Right lobe of liver (tissue), 6 donors: Measurements from ENCODE around the gene NDUFAF5. TPM values are rescaled to one million over a fixed set of nuclear protein-coding genes. Genes with fewer than 3 reads are reported as not detected.

Experiments used
- ATAC-seq, 4 donors: fragments of 200-7000 bp; cut with Tn5 transposase; one replicate each; pipeline ENCODE4 v1.9.1; 2020; ENCODE audit warnings: mild to moderate bottlenecking in 4 of 4, moderate library complexity in 4 of 4
- DNase-seq, 3 donors: peaks; one replicate each; pipeline ENCODE4 v3.0.0-alpha.2; 2020
- H3K27ac ChIP-seq, 3 donors: fragments of 200-600 bp; one replicate each; pipeline ENCODE4 v1.8.0; 2022
- H3K27me3 ChIP-seq, 2 donors: fragments of 200-600 bp; one replicate each; pipeline ENCODE4 v1.8.0; 2022
- H3K36me3 ChIP-seq, 4 donors: fragments of 200-600 bp; sonication (generic) in 1 of 4; one replicate each; pipeline versions ENCODE4 v1.5.1 to v1.8.0; 2017 to 2022; ENCODE audit warnings: control low read depth in 1 of 4
- H3K4me1 ChIP-seq, 4 donors: fragments of 200-600 bp; sonication (generic) in 1 of 4; one replicate each; pipeline versions ENCODE4 v1.5.1 to v1.8.0; 2017 to 2022; ENCODE audit warnings: control low read depth in 1 of 4
- H3K4me3 ChIP-seq, 3 donors: fragments of 200-600 bp; one replicate each; pipeline ENCODE4 v1.8.0; 2022
- H3K9me3 ChIP-seq, 4 donors: fragments of 200-600 bp; sonication (generic) in 1 of 4; one replicate each; pipeline versions ENCODE4 v1.5.1 to v1.8.0; 2017 to 2022; ENCODE audit warnings: control low read depth in 1 of 4
- CTCF ChIP-seq, 4 donors: fragments of 200-600 bp in 3 of 4; fragments of 450-650 bp in 1 of 4; IDR thresholded peaks; one replicate each; pipeline versions ENCODE4 v1.5.1 to v1.8.0; 2016 to 2022; ENCODE audit warnings: antibody characterized with exemption in 4 of 4, mild to moderate bottlenecking in 2 of 4
- POLR2A ChIP-seq: fragments of 450-650 bp; IDR thresholded peaks from one replicate; pipeline ENCODE4 v1.6.1; 2017; ENCODE audit warnings: antibody characterized with exemption, mild to moderate bottlenecking
- WGBS: methylation state at CpG from one replicate; pipeline ENCODE4 v1.1.6; 2018; ENCODE audit warnings: low coverage, low lambda C conversion rate; ENCODE audit not compliant: insufficient coverage; ENCODE audit errors: missing lambda C conversion rate; 5-methylcytosine and 5-hydroxymethylcytosine counted together
- intact Hi-C, 2 donors: fragments of 100-400 bp; cut with DNase I; formaldehyde crosslinking; loops; one replicate each; pipeline versions ENCODE4 v1.11.2 to v1.14.1; 2022
- total RNA-seq, 6 experiments: library from RNA; depleted of rRNA in 2 of 6; stranded (reverse); fragments of >200 nt in 2 of 6; fragmentation: NEBNext Ultra II Directional in 3 of 6; extraction: Animal tissue kit (Norgen Biotek cat#: 25700) in 3 of 6; gene quantifications; one replicate each; pipeline versions ENCODE4 v1.1.0 to v1.2.4, GENCODE V29; 2016 to 2023
- donor health status: DM: no; HTN: yes; CAD: no.
- donor health status: DM: no; HTN: no; CAD: no.
- donor health status: DM: no; HTN: no; CAD: no.
- donor health status: DM: no; HTN: yes; CAD: no.
- donor health status: DM: no; HTN: yes; CAD: no.

The NDUFAF5 gene
- total RNA-seq, 6 experiments from 2014 or later, result 9.8 to 15.9 (median 11.7) TPM

- no peak overlapping the region for H3K27ac ChIP-seq
- H3K36me3 ChIP-seq, result no peaks in the 10 kb centered on the region
- H3K9me3 ChIP-seq, result no peaks in the 10 kb centered on the region
- H3K4me1 ChIP-seq, result peaks cover 0 to 10% (median 0%) of the 10 kb centered on the region in 4 donors
- DNase-seq (no peak), ATAC-seq (no peak)
- H3K27me3 ChIP-seq, result no peaks in the 10 kb centered on the region
- intact Hi-C loops, result no loop called here
- TF ChIP-seq CTCF (IDR thresholded peaks at IDR 0.05) (no peak), POLR2A (no peak)
- H3K4me3 ChIP-seq, result no peak overlapping the region
- WGBS, result 95% methylated on average over 3 of the region's 5 CpGs
Measured at GRCh38 chr20:13858439-13858838, 73.6 kb downstream of the NDUFAF5 start.

GRCh38 chr20:13858871-13859270 lies 74.0 kb downstream of the NDUFAF5 start:
- ATAC-seq, result no peak
- peaks cover 0 to 10% (median 0%) of the 10 kb centered on the region in 4 donors for H3K4me1 ChIP-seq
- no peaks in the 10 kb centered on the region for H3K9me3 ChIP-seq
- intact Hi-C loops, result no loop called here
- no peak overlapping the region for H3K4me3 ChIP-seq
- no peaks in the 10 kb centered on the region for H3K27me3 ChIP-seq
- no peaks in the 10 kb centered on the region for H3K36me3 ChIP-seq
- no peak for DNase-seq
- H3K27ac ChIP-seq, result no peak overlapping the region
- TF ChIP-seq CTCF (IDR thresholded peaks at IDR 0.05) (no peak), POLR2A (no peak)

GRCh38 chr20:13862245-13862644 lies 77.4 kb downstream of the NDUFAF5 start:
- 85% methylated on average over 1 of the region's 2 CpGs for WGBS
- intact Hi-C loops, result no loop called here
- TF ChIP-seq CTCF (IDR thresholded peaks at IDR 0.05) (no peak), POLR2A (no peak)

GRCh38 chr20:13863244-13863643 lies 78.4 kb downstream of the NDUFAF5 start:
- intact Hi-C loops, result no loop called here
- Histone ChIP-seq H3K36me3 (no peaks in the 10 kb centered on the region), H3K27ac (no peak overlapping the region), H3K4me1 (peaks cover 0 to 7% (median 3%) of the 10 kb centered on the region in 4 donors), H3K9me3 (no peaks in the 10 kb centered on the region), H3K4me3 (no peak overlapping the region), H3K27me3 (no peaks in the 10 kb centered on the region)
- WGBS, result no CpG with 5 or more reads among the region's 1 CpG
- TF ChIP-seq CTCF (IDR thresholded peaks at IDR 0.05) (no peak), POLR2A (no peak)
- DNase-seq (no peak), ATAC-seq (no peak)

More at GRCh38 chr20:13862245-13862644, 77.4 kb downstream of the NDUFAF5 start:
- Histone ChIP-seq H3K27ac (no peak overlapping the region), H3K9me3 (no peaks in the 10 kb centered on the region), H3K4me1 (peaks cover 0 to 11% (median 3%) of the 10 kb centered on the region in 4 donors), H3K36me3 (no peaks in the 10 kb centered on the region), H3K4me3 (no peak overlapping the region), H3K27me3 (no peaks in the 10 kb centered on the region)
- ATAC-seq (no peak), DNase-seq (no peak)

GRCh38 chr20:13865156-13865555 lies 80.3 kb downstream of the NDUFAF5 start:
- intact Hi-C loops, result no loop called here
- WGBS, result 85% methylated on average over 2 of the region's 2 CpGs
- no peak for ATAC-seq
- no peaks in the 10 kb centered on the region for H3K9me3 ChIP-seq
- peaks cover 0 to 7% (median 3%) of the 10 kb centered on the region in 4 donors for H3K4me1 ChIP-seq
- no peak for TF ChIP-seq CTCF (IDR thresholded peaks at IDR 0.05)
- no peak for TF ChIP-seq POLR2A
- no peaks in the 10 kb centered on the region for H3K27me3 ChIP-seq
- H3K4me3 ChIP-seq, result no peak overlapping the region
- no peaks in the 10 kb centered on the region for H3K36me3 ChIP-seq
- no peak overlapping the region for H3K27ac ChIP-seq
- DNase-seq, result no peak
